Neural progenitor cell (in vitro differentiated cells): ENCODE measurements around the gene PAQR5.

Source experiments
- CTCF ChIP-seq: fragments of 200-600 bp; sonication (generic); IDR thresholded peaks from 2 replicates; pipeline ENCODE4 v1.5.1; 2017; ENCODE audit warnings: antibody characterized with exemption, mild to moderate bottlenecking
- EZH2 ChIP-seq: fragments of 200-600 bp; sonication (generic); IDR thresholded peaks from 2 replicates; pipeline ENCODE4 v1.6.1; 2017; ENCODE audit warnings: antibody characterized with exemption, mild to moderate bottlenecking, moderate library complexity
- EZH2phosphoT487 ChIP-seq: fragments of 200-600 bp; sonication (generic); IDR thresholded peaks from 2 replicates; pipeline ENCODE4 v1.6.1; 2017; ENCODE audit warnings: antibody characterized with exemption

GRCh38 chr15:69424001-69424400, 125.3 kb downstream of the PAQR5 start:
- TF ChIP-seq CTCF (no peak), EZH2 (no peak), EZH2phosphoT487 (no peak)
